Stimulated activated CD8-positive, alpha-beta memory T cell treated with anti-CD3 and anti-CD28 coated beads, Interleukin-2, amount 100 ng/mL, for 48 hours (primary cell): ENCODE measurements around the gene LRP1-AS.

ENCODE experiments used
- DNase-seq, 2 donors: peaks; one replicate each; pipeline ENCODE4 v3.0.0-alpha.2; 2020; ENCODE audit warnings: low read depth in 2 of 2

Gene LRP1-AS

GRCh38 chr12:57160741-57161140, 13.3 kb upstream of the LRP1-AS start:
- no peak for DNase-seq

GRCh38 chr12:57160040-57160439, 12.6 kb upstream of the LRP1-AS start:
- DNase-seq = no peak

- no peak for DNase-seq
Measured at GRCh38 chr12:57159311-57159710, 11.9 kb upstream of the LRP1-AS start.

GRCh38 chr12:57158665-57159064, 11.2 kb upstream of the LRP1-AS start:
- DNase-seq = no peak

GRCh38 chr12:57158186-57158585, 10.8 kb upstream of the LRP1-AS start:
- DNase-seq = no peak

- no peak for DNase-seq
Measured at GRCh38 chr12:57157588-57158173, 10.3 kb upstream of the LRP1-AS start.

- DNase-seq = no peak
Measured at GRCh38 chr12:57156701-57157403, 9.4 kb upstream of the LRP1-AS start.

- no peak for DNase-seq
Measured at GRCh38 chr12:57154804-57155434, 7.5 kb upstream of the LRP1-AS start.

GRCh38 chr12:57154076-57154475, 6.7 kb upstream of the LRP1-AS start:
- no peak for DNase-seq

- no peak for DNase-seq
Measured at GRCh38 chr12:57153415-57153997, 6.1 kb upstream of the LRP1-AS start.

- DNase-seq = no peak
Measured at GRCh38 chr12:57152639-57153038, 5.2 kb upstream of the LRP1-AS start.

- DNase-seq = no peak
Measured at GRCh38 chr12:57151741-57152630, 4.6 kb upstream of the LRP1-AS start.

- DNase-seq = no peak
Measured at GRCh38 chr12:57150400-57151000, 3.1 kb upstream of the LRP1-AS start.

- no peak for DNase-seq
Measured at GRCh38 chr12:57149245-57149900, 2.0 kb upstream of the LRP1-AS start.

- DNase-seq = no peak
Measured at GRCh38 chr12:57148469-57149244, 1.2 kb upstream of the LRP1-AS start.

- DNase-seq = no peak
Measured at GRCh38 chr12:57146092-57146491, 1.3 kb downstream of the LRP1-AS start.

GRCh38 chr12:57145460-57146059, 1.9 kb downstream of the LRP1-AS start:
- no peak for DNase-seq

- no peak for DNase-seq
Measured at GRCh38 chr12:57143454-57143853, 4.0 kb downstream of the LRP1-AS start.

GRCh38 chr12:57142727-57143126, 4.7 kb downstream of the LRP1-AS start:
- no peak for DNase-seq

- no peak for DNase-seq
Measured at GRCh38 chr12:57142121-57142520, 5.3 kb downstream of the LRP1-AS start.
